D341Med (cell line): Measurements from ENCODE around the gene ZNF174.

Experiments
- DNase-seq: peaks from one replicate; pipeline ENCODE4 v3.0.0; 2012; ENCODE audit warnings: low spot score

The ZNF174 gene

GRCh38 chr16:3443108-3444031, 42.4 kb downstream of the ZNF174 start, which contains the start of the genes NAA60 and ZNF597:
Gene NAA60, plus strand, starts transcription at chr16:3443680. Its CDS starts 32,548 bp downstream, at chr16:3476228.
Gene ZNF597, minus strand, starts transcription at chr16:3443504. Its CDS starts 351 bp downstream, at chr16:3443153.
- no peak for DNase-seq

GRCh38 chr16:3444032-3444388, 43.0 kb downstream of the ZNF174 start:
- no peak for DNase-seq

- no peak for DNase-seq
Measured at GRCh38 chr16:3454093-3454492, 53.1 kb downstream of the ZNF174 start.

GRCh38 chr16:3454631-3455147, 53.7 kb downstream of the ZNF174 start:
- DNase-seq, result no peak

- DNase-seq, result peak; percentile 99
Measured at GRCh38 chr16:3457434-3458252, 56.6 kb downstream of the ZNF174 start.

GRCh38 chr16:3458278-3458851, 57.4 kb downstream of the ZNF174 start:
- no peak for DNase-seq

- DNase-seq, result no peak
Measured at GRCh38 chr16:3458852-3459361, 57.9 kb downstream of the ZNF174 start.
